Hematopoietic multipotent progenitor cell treated with erythropoietin and hydrocortisone succinate and interleukin-3 and kit ligand, for 17 days (in vitro differentiated cells): ENCODE measurements around the gene C1orf53.
"Not testable (repeated sequence)": the region's sequence is repeated elsewhere in the genome, so short reads cannot be mapped to it uniquely, and the experiment has no call there.

ENCODE experiments used
- DNase-seq: peaks from one replicate; pipeline ENCODE4 v3.0.0-alpha.2; 2015; ENCODE audit warnings: low spot score

Gene C1orf53

DNA sequence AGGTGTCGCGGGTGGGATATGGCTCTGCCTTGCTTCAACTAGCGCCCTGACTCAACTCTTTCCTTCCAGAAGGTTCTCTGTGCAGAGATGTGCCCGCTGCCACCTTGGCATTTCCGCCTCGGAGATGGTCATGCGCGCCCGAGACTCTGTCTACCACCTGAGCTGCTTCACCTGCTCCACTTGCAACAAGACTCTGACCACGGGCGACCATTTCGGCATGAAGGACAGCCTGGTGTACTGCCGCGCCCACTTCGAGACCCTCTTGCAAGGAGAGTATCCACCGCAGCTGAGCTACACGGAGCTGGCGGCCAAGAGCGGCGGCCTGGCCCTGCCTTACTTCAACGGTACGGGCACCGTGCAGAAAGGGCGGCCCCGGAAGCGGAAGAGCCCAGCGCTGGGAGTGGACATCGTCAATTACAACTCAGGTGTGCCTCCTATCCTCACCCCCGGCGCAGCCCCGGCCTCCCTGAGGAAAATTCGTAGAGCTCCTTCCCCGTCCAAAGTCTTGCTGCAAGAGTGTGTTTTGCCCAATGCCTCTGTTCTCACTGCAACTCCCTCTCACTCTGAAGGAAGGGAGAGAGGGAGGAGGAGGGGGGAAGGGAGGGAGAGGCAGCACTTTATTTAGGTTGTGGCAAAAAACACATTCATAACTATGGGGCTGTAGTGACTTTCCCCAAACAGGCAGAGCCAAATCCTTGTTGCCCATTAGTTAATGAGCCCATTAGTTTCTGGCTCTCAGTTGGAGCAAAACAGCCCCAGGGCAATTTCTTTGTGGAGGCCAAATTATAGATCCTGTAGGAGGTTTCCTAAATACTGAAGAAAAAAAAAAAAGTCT is 19.0 kb downstream of the C1orf53 start:
- DNase-seq = no peak

GRCh38 chr1:197922070-197922390 is 19.6 kb downstream of the C1orf53 start:
- DNase-seq = no peak

DNA sequence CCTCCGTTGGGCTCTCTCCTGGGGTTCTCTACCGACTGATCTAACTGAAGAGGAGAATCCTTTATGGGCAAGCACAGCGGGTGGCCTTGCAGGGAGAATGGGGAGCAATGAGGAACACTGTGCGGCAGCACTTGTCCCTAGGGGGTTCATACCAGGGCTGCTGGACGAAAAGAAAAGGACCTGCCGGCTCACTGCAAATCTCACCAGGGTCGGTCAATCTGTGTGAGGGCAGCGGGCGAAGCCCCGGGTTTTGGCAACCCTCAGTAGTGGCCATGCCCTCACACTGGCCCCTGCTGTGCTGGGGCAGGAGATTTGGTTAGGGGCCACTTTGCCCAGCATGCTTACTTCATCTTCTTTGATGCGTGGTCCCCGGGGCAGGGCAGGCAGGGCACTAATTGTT is 20.6 kb downstream of the C1orf53 start:
- no peak for DNase-seq

DNA sequence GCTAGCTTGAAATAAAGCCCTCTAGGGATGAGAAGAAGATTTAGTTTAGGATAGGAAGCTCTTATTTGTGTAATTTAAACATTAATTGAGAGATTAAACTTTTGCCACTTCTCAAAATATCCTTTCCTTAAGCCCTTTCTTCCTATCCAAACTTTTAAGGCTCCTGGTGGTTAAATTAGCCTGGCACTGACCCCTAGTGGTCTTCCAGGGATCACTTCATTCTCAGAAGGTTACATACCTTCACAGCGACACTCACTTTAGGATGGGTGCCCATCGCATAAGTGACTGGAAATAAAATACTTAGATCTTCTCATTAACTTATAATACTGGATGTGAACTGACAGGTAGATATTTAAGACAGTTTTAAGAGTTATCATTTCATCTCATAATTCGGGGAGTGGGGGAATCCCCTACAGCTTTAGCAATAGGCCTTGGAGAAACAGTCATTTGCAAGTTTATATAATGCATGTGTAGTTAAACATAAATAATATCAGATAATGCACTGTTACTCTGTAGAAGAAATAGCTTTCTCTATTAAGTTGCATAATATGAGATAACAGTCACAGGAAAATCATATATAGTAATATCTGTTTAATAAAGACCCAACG is 22.2 kb downstream of the C1orf53 start:
- DNase-seq = peak; percentile 47

DNA sequence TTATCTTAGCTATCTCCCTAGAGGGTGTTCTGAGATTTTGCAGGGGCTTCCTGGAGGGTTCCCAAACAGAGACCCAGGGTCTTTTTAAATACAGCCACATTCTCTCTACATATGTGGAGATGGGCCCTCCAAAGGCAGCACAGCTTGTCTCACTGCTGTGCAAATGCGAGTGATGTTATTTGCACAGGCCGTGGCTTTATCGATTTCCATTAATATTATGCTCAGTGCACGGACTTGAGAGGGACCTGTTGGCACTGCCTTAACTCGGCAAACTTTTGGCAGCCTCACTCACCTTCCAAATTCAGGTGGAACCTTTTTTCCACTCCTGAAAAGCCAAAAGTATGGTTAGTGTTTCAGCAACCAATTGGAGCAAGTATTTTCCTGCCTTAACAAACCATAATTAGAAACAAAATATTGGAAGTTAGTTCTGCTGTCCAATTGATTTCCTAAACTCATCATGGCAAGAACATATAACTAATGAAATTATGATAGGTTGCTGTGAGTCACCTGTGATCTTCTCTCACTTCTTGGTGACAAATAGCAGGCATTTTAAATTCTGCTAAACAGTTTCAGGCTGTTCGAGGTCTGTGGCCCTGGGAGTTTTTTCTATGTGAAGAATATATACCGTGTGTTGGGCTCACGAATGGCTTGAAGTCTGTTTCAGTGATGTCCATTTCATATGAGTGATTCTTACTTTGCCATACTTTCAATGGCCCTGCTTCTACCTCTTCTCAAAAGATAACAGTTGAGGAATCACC is 25.7 kb downstream of the C1orf53 start:
- no peak for DNase-seq

DNA sequence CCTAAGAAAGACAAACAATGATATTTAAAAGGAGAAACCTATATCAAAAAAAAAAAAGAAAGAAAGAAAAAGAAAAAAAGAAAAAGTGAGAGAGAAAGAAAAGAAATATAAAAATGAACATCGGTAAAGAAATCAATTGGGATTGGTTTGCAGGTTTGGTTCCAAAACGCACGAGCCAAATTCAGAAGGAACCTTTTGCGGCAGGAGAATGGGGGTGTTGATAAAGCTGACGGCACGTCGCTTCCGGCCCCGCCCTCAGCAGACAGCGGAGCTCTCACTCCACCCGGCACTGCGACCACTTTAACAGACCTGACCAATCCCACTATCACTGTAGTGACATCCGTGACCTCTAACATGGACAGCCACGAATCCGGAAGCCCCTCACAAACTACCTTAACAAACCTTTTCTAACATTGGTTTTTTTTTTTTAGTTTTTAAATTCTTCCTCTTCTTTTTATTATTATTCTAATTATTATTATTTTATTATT is 26.5 kb downstream of the C1orf53 start:
- no peak for DNase-seq

DNA sequence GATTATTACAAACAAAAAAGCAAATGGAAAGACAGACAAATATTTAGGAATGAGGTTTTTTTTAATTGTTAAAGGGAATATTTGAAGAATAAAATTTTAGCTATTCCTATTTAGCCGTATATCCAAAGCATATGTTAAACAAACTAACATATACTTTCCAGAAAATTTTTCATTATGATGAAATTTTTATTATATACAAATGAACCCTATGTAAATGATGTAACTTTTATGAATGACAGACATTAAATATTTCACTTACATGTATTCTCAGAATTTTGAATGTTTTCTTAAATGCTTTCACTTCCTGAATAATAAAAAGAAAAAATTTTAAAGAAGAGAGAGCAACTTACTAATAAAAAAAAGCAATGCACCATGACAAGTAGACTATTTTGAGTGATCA is 30.6 kb downstream of the C1orf53 start:
- DNase-seq = no peak

DNA sequence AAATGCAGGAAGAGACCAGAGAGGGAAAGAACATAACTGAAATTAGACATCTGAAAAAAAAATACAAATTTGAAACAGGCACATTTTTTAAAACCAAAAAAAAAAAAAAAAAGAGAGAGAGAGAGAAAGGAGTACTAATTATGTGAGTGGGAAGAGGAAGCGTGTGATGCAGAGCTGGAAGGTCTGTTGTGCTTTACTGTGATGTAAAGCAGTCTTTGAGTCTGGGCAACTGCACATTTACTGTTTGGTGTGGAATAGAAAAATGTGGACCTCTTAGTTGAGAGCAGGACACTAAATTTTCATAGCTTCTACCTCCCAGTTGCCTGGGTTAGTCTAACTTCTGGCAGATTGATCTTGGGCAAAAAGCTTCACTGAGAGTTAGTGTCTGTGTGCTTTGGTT is 31.2 kb downstream of the C1orf53 start:
- no peak for DNase-seq

DNA sequence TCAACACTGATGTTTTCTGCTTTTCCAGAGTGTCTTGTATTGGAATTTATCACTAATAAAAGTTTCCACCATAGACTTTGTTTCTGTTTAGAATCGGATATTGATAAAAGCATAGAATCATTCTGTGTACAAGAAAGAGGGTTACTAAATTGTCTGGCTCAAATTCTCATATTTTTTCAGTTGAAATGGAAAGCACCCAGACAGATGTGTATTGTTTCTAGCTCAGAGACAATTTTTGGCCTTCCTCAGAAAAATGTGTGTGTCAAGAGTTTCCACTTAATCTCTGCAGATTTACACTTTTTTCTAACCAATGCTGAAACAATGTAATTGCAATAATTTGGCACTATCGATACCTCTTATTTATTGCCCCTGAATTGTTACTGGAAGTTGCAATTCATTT is 35.0 kb downstream of the C1orf53 start:
- DNase-seq = no peak

DNA sequence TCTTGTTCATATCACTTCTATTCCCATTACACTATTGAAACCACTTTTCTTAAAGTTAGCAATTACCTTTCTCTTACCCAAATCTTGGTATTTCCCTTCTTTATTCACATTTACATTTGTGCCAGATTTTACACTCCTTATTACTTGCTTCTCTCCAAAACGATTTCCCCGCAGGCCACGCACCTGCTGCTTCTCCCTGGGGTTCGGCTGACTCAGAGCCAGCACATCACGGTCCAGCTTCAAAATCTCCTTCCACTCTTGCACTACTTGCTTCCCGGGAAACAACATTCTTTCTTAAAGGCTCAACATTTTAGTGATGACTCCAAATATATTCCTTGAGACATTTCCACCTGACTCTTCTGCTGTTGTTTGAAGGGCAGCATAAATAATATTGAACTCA is 35.5 kb downstream of the C1orf53 start:
- DNase-seq = no peak

GRCh38 chr1:197939159-197939980 is 36.9 kb downstream of the C1orf53 start:
- DNase-seq = not testable (repeated sequence)

- no peak for DNase-seq
These were observed 39.6 kb downstream of the C1orf53 start for GRCh38 chr1:197942042-197942441.

- DNase-seq = no peak
These were observed 42.1 kb downstream of the C1orf53 start for GRCh38 chr1:197944485-197944884.

DNA sequence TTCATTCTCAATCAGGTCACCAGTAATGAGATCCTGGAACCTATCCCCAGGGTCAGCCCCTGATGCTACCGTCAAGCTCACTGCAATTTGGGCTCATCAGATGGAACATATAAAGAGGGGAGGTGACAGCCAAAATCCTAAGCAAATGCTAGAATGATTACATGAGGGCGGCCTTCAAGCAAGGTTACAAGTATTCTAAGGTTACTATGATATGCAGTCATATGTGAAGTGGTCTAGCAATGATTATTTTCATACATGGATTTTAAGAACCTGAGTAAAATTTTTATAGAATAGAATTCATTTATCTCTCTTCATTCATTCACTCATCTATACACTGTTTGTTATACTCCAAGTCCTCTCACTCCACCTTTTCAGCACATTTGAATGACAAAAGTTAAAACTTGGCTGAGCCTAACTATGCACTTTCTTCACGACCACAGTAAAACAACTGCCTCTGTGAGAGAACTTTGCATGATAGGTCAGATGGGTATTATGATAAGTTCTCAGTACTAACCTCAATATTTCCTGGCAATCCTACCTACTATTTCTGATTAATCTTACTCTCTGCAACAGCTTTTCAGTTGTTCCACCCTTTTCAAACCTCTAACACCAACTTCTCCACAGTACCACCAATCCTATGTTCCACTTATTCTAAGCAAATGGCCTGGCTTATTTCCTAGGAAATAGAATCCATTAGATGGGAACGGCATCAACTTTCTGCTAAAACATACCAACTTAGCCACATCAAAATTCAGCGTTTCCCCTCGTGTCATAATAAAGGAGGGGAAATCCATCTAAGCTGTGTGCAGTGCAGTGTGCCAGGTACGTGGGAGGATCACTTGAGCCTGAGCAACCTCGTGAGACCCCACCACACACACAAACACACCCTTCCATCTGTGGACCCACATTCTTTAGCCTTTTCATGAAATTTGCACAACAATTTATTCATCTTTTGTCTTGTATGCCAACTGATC is 46.8 kb downstream of the C1orf53 start:
- DNase-seq = no peak

DNA sequence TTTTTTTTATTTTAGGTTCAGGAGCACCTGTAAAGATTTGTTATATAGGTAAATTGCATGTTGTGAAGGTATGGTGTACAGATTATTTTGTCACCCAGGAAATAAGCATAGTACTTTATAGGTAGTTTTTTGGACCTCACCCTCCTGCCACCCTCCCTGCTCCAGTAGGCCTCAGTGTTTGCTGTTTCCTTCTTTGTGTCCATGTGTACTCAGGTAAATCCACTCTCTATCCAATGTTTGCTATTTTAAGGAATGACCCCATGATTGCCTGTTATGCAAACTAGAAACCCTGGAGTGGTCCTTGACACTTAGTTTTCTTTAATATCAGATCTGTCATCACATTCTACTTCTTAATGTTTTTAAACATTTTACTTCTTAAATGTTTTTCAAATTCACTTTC is 48.7 kb downstream of the C1orf53 start:
- DNase-seq = no peak

DNA sequence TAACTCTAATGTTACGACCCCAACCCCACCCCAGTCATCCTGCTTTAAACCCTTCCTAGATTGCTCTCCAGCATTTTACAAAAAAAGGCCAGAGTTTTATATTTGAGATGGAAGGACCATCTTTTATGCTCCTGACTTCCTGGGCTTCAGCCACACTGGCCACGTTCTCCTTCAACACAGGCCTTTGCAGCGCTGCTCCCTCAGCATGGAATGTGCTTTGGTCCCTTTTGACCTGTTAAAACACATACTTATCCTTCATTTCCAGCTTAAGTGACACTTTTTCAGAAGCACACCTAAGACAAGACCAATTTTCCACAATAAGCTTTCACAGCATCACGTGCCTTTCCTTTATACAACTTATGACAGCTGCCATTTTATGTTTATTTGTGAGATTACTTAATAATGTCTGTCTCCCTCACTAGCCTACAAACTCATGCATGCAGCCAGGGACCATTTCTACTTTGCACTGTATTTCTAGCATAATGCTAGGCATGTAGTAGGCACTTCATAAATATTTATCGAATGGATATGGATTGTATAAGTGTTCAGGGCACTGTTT is 49.3 kb downstream of the C1orf53 start:
- no peak for DNase-seq

- not testable (repeated sequence) for DNase-seq
These were observed 51.0 kb downstream of the C1orf53 start for GRCh38 chr1:197953472-197953871.

DNA sequence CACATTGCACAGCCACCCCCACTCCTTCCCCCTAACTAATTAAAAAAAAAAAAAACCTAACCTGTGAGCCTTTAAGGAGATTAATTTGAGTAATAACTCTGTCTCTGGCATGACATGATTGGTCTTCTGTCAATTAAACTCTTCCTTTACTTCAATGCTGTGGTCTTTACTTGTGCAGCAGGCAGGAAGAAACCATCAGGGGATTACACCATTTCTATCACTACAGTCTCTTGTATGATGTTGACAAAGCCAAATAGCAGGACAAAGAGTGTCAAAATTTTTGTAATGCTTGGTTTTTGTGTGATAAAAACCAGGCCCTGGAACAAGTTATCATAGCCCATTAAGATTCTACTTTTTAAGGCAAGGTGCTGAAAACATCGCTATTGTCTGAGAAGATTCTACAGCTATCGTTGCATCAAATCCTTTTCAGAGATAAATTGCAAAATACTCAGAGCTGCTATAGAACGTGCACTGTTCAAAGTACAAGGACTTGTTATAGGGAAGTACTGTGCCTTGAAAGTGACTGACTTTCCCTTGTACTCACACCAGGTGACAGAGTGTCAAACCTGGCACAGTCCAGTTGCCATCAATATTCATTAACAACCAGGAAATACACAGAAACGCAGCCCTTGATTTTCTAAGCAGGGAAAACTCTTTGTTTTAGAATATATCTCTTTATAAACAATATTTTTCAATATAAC is 52.4 kb downstream of the C1orf53 start:
- DNase-seq = no peak

DNA sequence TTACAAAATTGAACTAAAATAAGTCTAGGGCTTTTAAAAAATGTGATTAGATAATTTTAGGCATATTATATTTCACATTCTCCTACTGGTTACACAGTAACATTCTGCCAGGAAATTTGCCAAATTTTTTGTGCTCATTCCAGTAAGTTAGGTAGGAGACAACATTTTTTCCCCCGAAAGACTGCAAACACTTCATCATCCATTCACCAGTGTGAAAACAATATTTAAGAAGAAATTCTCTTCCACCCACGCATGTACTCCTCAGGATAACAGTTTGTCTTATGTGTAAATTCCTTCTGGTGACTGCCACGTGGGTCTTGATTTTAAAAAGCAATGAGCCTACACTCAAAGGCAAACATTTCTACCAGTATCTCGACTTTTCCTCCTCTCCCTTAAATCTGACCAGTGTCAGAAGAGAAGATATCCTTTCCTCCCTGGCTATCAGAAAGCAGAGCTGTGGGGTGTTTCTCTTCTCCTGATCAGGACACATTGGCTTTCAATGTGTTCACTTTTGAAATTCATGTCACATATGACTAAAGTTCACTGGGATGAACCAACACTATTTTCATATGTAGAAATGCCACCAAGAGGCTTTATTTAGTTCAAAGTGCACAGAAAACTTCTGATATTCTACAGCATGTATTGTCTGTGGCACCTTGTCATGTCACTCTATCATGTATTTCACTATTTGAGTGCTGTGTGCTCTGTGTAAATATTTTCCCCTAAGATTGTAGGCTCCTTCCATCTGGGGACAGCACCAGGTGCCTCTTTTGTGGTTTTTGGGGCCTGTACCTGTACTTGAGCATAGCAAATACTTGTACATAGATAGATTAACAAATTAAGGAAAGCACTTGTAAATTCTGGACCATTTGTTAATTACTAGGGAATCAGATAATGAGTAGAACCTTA is 53.3 kb downstream of the C1orf53 start:
- DNase-seq = no peak
